ENCODE data around the gene SLC16A10. TPM values are rescaled to one million over a fixed set of nuclear protein-coding genes. Genes with fewer than 3 reads are reported as not detected.

SLC16A10 gene
- total RNA-seq, 1 donor from 2014 or later, result 2.4 TPM

DNA sequence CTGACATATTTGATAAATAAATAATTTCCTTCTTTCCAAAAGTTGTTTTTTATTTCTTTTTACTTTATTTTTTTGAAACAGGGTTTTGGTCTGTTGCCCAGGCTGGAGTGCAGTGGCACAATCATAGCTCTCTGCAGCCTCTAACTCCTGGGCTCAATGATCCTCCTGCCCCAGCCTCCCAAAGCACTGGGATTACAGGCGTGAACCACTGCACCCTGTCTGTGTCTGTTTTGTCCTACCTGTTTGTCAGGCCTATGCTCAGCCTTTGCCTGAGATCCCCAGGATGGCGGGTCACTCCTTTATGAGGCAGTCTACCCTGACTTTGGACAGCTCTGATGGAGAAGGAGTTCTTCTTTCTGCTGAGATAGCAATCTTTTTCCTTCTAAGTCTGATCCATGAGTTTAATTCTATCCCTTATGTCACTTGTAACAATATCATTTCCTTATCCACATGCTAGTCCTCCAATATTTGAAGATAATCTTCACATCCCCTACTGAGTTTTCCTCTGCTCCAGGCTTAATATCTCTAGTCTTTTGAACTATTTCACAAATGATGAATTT is 14.4 kb upstream of the SLC16A10 start:
- Mint-ChIP-seq H3K9me3 (ENCODE audit: unreplicated experiment) (no peaks in the 10 kb centered on the region), H3K27me3 (ENCODE audit: unreplicated experiment) (no peaks in the 10 kb centered on the region)

DNA sequence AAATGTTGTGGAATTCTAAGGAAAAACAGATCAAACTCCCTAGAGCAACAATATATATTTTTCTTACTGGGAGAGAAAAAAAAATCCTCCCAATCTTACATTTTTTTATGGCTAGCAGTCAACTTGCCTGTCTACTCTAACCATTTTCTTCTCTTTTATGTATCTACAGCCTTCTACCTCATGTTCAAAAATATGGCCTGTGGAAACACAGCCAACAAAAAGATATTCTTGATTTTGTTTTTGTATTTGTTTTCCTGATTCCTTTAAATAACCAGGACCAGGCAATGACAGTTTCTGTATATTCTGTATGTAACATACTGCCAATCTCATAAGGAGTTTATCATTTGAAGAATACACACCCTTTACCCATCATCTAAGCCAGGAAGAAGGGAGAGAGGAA is 13.0 kb upstream of the SLC16A10 start:
- Mint-ChIP-seq H3K36me3 (ENCODE audit: low read depth, unreplicated experiment) (no peaks in the 10 kb centered on the region), H3K4me1 (ENCODE audit: unreplicated experiment) (no peaks in the 10 kb centered on the region), H3K9me3 (ENCODE audit: unreplicated experiment) (no peaks in the 10 kb centered on the region), H3K4me3 (ENCODE audit: unreplicated experiment) (no peak overlapping the region), H3K27ac (ENCODE audit: unreplicated experiment) (no peak overlapping the region), H3K27me3 (ENCODE audit: unreplicated experiment) (no peaks in the 10 kb centered on the region)
- TF ChIP-seq, protein P1, sequence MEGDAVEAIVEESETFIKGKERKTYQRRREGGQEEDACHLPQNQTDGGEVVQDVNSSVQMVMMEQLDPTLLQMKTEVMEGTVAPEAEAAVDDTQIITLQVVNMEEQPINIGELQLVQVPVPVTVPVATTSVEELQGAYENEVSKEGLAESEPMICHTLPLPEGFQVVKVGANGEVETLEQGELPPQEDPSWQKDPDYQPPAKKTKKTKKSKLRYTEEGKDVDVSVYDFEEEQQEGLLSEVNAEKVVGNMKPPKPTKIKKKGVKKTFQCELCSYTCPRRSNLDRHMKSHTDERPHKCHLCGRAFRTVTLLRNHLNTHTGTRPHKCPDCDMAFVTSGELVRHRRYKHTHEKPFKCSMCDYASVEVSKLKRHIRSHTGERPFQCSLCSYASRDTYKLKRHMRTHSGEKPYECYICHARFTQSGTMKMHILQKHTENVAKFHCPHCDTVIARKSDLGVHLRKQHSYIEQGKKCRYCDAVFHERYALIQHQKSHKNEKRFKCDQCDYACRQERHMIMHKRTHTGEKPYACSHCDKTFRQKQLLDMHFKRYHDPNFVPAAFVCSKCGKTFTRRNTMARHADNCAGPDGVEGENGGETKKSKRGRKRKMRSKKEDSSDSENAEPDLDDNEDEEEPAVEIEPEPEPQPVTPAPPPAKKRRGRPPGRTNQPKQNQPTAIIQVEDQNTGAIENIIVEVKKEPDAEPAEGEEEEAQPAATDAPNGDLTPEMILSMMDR (IDR thresholded peaks at IDR 0.05; ENCODE audit: unreplicated experiment), result no peak
- DNase-seq (ENCODE audit: low spot score), result no peak

More for the DNA sequence above, 14.4 kb upstream of the SLC16A10 start:
- DNase-seq (ENCODE audit: low spot score), result no peak
- TF ChIP-seq, protein P1 (IDR thresholded peaks at IDR 0.05; ENCODE audit: unreplicated experiment), result no peak
- Mint-ChIP-seq H3K4me3 (ENCODE audit: unreplicated experiment) (no peak overlapping the region), H3K27ac (ENCODE audit: unreplicated experiment) (no peak overlapping the region), H3K4me1 (ENCODE audit: unreplicated experiment) (no peaks in the 10 kb centered on the region), H3K36me3 (ENCODE audit: low read depth, unreplicated experiment) (no peaks in the 10 kb centered on the region)

DNA sequence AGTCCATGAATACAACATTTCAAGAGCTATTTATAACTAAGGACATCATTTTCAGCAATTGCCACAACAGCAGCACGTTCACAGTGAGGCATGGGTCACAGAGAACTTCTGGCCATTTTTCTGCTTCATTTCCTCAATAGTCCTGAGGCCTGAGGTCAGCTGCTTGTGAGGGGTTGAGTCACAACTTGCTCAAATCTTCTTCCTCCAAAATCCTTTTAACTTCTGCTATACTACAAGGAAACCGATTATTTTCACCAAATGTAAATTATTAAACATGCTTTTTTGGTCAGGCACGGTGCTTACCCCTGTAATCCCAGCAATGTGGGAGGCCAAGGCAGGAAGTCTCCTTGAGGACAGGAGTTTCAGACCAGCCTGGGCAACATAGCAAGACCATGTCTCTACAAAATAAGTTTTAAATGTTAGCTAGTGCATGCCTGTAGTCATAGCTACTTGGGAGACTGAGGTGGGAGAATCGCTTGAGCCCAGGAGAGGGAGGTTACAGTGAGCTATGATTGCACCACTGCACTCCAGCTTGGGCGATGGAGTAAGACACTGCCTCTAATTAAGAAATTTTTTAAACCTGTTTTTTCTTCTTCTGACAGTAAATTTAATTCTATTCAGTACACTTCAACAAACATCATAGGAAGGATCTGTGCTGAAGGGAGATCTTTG is 11.1 kb upstream of the SLC16A10 start:
- TF ChIP-seq, protein P1 (IDR thresholded peaks at IDR 0.05; ENCODE audit: unreplicated experiment), result no peak
- H3K27me3 Mint-ChIP-seq (ENCODE audit: unreplicated experiment), result peaks cover 3% of the 10 kb centered on the region
- H3K36me3 Mint-ChIP-seq (ENCODE audit: low read depth, unreplicated experiment), result no peaks in the 10 kb centered on the region
- H3K4me3 Mint-ChIP-seq (ENCODE audit: unreplicated experiment), result no peak overlapping the region
- H3K4me1 Mint-ChIP-seq (ENCODE audit: unreplicated experiment), result no peaks in the 10 kb centered on the region
- peak overlapping the region; percentile 30 for H3K27ac Mint-ChIP-seq (ENCODE audit: unreplicated experiment)
- H3K9me3 Mint-ChIP-seq (ENCODE audit: unreplicated experiment), result no peaks in the 10 kb centered on the region
- no peak for DNase-seq (ENCODE audit: low spot score)

DNA sequence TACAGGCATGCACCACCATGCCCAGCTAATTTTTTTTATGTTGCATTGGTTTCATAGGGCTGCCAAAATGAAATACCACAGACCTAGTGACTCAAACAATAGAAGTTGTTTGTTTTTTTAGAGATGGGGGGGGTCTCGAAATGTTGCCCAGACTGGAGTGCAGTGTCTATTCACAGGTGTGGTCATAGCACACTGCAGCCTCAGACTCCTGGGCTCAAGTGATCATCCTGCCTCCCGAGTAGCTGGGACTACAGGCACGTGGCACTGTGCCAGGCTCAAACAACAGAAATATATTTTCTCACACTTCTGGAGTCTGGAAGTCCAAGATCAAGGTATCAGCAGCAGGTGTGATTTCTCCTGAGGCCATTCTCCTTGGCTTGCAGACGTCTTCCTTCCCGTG is 6.6 kb upstream of the SLC16A10 start:
- no peak for DNase-seq (ENCODE audit: low spot score)
- Mint-ChIP-seq H3K4me3 (ENCODE audit: unreplicated experiment) (no peak overlapping the region), H3K27me3 (ENCODE audit: unreplicated experiment) (peaks cover 5% of the 10 kb centered on the region), H3K27ac (ENCODE audit: unreplicated experiment) (no peak overlapping the region), H3K36me3 (ENCODE audit: low read depth, unreplicated experiment) (no peaks in the 10 kb centered on the region), H3K4me1 (ENCODE audit: unreplicated experiment) (no peaks in the 10 kb centered on the region), H3K9me3 (ENCODE audit: unreplicated experiment) (no peaks in the 10 kb centered on the region)
- TF ChIP-seq, protein P1 (IDR thresholded peaks at IDR 0.05; ENCODE audit: unreplicated experiment), result no peak

DNA sequence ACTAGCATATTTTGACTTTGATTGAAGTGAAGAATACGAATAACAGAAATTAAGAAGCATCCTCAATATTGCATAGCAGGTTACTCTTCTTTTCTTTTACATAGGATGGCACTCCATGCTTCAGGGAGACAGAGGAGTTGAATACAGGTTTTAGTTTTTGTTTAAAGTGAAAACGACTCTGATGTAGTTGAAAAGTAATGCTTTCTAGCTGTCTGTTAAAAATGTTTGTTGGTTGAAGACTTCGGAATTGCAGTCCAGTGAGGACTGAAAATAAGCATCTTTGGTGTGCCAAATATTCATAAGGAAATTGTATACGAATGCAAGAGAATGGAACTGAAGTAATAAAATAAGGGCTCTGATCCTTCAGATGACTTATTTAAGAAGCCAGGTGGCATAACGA is 618 bp upstream of the SLC16A10 start:
- Mint-ChIP-seq H3K4me1 (ENCODE audit: unreplicated experiment) (peaks cover 13% of the 10 kb centered on the region), H3K4me3 (ENCODE audit: unreplicated experiment) (peak overlapping the region; percentile 81), H3K27me3 (ENCODE audit: unreplicated experiment) (peaks cover 2% of the 10 kb centered on the region), H3K9me3 (ENCODE audit: unreplicated experiment) (no peaks in the 10 kb centered on the region), H3K27ac (ENCODE audit: unreplicated experiment) (no peak overlapping the region), H3K36me3 (ENCODE audit: low read depth, unreplicated experiment) (no peaks in the 10 kb centered on the region)
- no peak for DNase-seq (ENCODE audit: low spot score)
- TF ChIP-seq, protein P1 (IDR thresholded peaks at IDR 0.05; ENCODE audit: unreplicated experiment), result no peak
